Measurements from ENCODE around the gene SLC25A22.

SLC25A22 gene

GRCh38 chr11:742571-743201 lies 55.4 kb downstream of the SLC25A22 start:
- no peak for DNase-seq

GRCh38 chr11:742156-742546 lies 55.9 kb downstream of the SLC25A22 start:
- no peak for DNase-seq

All from cortex of kidney (tissue), 1 donor.